HG02798 (cell line): ENCODE results near the gene ZNF70.
A peak's percentile ranks its signal among the peaks of the same experiment; 100 is the strongest.

Experiments
- ATAC-seq: cut with Tn5 transposase; IDR thresholded peaks from one replicate; pipeline ENCODE4 v1.9.1; 2021; ENCODE audit warnings: mild to moderate bottlenecking; ENCODE audit not compliant: unreplicated experiment, poor library complexity

The ZNF70 gene

GRCh38 chr22:23697031-23697970, 53.6 kb downstream of the ZNF70 start:
- no peak for ATAC-seq

- ATAC-seq: peak; percentile 79
Observed at GRCh38 chr22:23696326-23696851, 54.5 kb downstream of the ZNF70 start.

GRCh38 chr22:23695571-23696325, 55.2 kb downstream of the ZNF70 start:
- peak; percentile 6 for ATAC-seq

- no peak for ATAC-seq
Observed at GRCh38 chr22:23695141-23695540, 55.8 kb downstream of the ZNF70 start.

GRCh38 chr22:23693979-23694680, 56.8 kb downstream of the ZNF70 start:
- ATAC-seq: no peak

- ATAC-seq: no peak
Observed at GRCh38 chr22:23692598-23693291, 58.2 kb downstream of the ZNF70 start.

GRCh38 chr22:23691748-23692423, 59.0 kb downstream of the ZNF70 start:
- ATAC-seq: no peak

GRCh38 chr22:23690713-23691112, 60.2 kb downstream of the ZNF70 start, which contains the start of gene RGL4:
Gene RGL4, plus strand, starts transcription at chr22:23691013. Its CDS starts 1,018 bp downstream, at chr22:23692031.
- no peak for ATAC-seq

GRCh38 chr22:23689414-23689813, 61.5 kb downstream of the ZNF70 start:
- no peak for ATAC-seq
